Measurements from ENCODE around the gene KSR1. TPM values are rescaled to one million over a fixed set of nuclear protein-coding genes. Genes with fewer than 3 reads are reported as not detected.
A peak's percentile ranks its signal among the peaks of the same experiment; 100 is the strongest.

Gene KSR1
- total and polyA plus RNA-seq, 2 experiments from 2014 or later, result 7.8 to 53.2 TPM

DNA sequence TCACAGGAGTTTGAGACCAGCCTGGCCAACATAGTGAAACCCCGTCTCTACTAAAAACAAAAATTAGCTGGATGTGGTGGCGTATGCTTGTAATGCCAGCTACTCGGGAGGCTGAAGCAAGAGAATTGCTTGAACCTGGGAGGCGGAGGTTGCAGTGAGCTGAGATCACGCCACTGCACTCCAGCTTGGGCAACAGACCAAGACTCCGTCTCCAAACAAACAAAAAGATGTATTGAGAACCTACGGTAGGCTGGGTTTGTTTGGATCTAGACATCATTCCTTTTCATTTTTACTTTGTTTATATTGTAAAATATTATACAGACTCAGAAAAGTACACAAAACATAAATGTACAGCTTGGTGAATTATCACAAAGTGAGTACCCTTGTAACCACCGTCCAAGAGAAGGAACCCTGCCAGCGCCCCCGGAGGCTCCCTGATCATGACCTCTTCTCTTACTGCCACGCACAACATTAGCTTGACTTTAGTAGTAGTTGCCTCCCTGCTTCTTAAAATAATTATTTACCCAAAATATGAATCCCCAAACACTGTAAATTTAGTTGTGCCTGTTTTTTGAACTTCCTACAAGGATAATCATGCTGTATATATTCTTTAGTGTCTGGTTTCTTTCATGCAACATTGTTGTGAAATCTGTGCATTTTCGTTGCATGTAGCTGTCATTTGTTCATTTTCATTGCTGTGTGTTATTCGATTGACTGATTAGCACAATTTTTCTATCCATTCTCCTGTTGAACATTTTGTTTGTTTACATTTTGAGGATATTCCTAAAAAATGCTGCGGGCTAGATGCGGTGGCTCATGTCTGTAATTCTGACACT lies 56.5 kb downstream of the KSR1 start:
- peaks cover 10% of the 10 kb centered on the region for H3K27me3 Mint-ChIP-seq (ENCODE audit: insufficient read depth, low read depth, poor library complexity)
- no peak overlapping the region for H3K4me2 ChIP-seq

DNA sequence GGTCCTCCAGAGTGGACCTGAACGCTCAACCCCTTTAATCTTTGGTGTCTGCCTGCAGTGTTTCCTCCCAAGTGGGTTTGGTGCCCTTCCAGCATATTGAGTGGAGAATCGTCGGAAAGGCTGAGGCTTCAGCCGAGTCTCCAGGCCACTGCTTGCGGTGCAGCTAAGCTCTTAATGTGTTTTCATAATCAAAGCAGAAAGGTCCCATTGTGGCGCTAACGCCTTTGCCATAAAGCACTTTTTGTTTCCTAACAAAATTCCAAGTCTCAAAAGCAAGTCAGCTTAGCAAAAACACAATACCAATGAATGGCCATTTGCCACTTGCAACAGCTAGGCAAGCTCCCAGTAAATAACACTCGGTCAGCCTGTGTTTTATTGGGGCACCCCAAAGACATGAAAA lies 57.6 kb downstream of the KSR1 start:
- H3K4me3 ChIP-seq, result peak overlapping the region; percentile 34; the same call in 1 of the 2 replicates
- peaks cover 2% of the 10 kb centered on the region; the same call in 1 of the 2 replicates for H3K9me2 ChIP-seq (ENCODE audit: insufficient read depth)
- no peaks in the 10 kb centered on the region for H3K36me3 Mint-ChIP-seq (ENCODE audit: low read depth)
- ATAC-seq (peak; percentile 38), DNase-seq (ENCODE audit: low spot score) (no peak)
- H3K79me2 ChIP-seq (replicated peaks; ENCODE audit: insufficient read depth), result peaks cover 98% of the 10 kb centered on the region
- peak overlapping the region; percentile 86 for H3K27ac Mint-ChIP-seq
- no peaks in the 10 kb centered on the region for H3K36me3 ChIP-seq (ENCODE audit: insufficient read depth)
- peaks cover 10% of the 10 kb centered on the region for H3K27me3 Mint-ChIP-seq (ENCODE audit: insufficient read depth, low read depth, poor library complexity)
- no peaks in the 10 kb centered on the region for H3K27me3 ChIP-seq (ENCODE audit: insufficient read depth)
- H3K4me1 ChIP-seq (ENCODE audit: insufficient read depth), result peaks cover 60% of the 10 kb centered on the region
- H3K4me2 ChIP-seq, result peak overlapping the region; percentile 74
- H2AFZ ChIP-seq, result no peak overlapping the region
- peaks cover 4% of the 10 kb centered on the region; the same call in 1 of the 2 replicates for H3F3A ChIP-seq (replicated peaks; ENCODE audit: low read depth)
- no peak for TF ChIP-seq STAT1 (IDR thresholded peaks at IDR 0.05; ENCODE audit: unreplicated experiment)
- H3K27ac ChIP-seq (ENCODE audit: low read depth), result peak overlapping the region; percentile 91
- peaks cover 65% of the 10 kb centered on the region for H3K4me1 Mint-ChIP-seq
- H3K4me3 Mint-ChIP-seq, result no peak overlapping the region; the same call in 2 of the 3 replicates
- H3K9me3 Mint-ChIP-seq, result no peaks in the 10 kb centered on the region
- H4K20me1 ChIP-seq (replicated peaks; ENCODE audit: insufficient read depth), result no peaks in the 10 kb centered on the region

More for the DNA sequence above, 56.5 kb downstream of the KSR1 start:
- Histone ChIP-seq H2AFZ (no peak overlapping the region), H3K27ac (ENCODE audit: low read depth) (peak overlapping the region; percentile 91; the same call in 1 of the 2 replicates), H3K27me3 (ENCODE audit: insufficient read depth) (no peaks in the 10 kb centered on the region), H3F3A (replicated peaks; ENCODE audit: low read depth) (peaks cover 4% of the 10 kb centered on the region; the same call in 1 of the 2 replicates), H3K4me3 (no peak overlapping the region), H3K79me2 (replicated peaks; ENCODE audit: insufficient read depth) (peaks cover 97% of the 10 kb centered on the region), H3K36me3 (ENCODE audit: insufficient read depth) (no peaks in the 10 kb centered on the region), H4K20me1 (replicated peaks; ENCODE audit: insufficient read depth) (no peaks in the 10 kb centered on the region), H3K9me2 (ENCODE audit: insufficient read depth) (peaks cover 2% of the 10 kb centered on the region; the same call in 1 of the 2 replicates), H3K4me1 (ENCODE audit: insufficient read depth) (peaks cover 50% of the 10 kb centered on the region)
- ATAC-seq (no peak), DNase-seq (ENCODE audit: low spot score) (no peak)
- no peak overlapping the region for H3K4me3 Mint-ChIP-seq
- no peaks in the 10 kb centered on the region for H3K9me3 Mint-ChIP-seq
- H3K27ac Mint-ChIP-seq, result no peak overlapping the region
- H3K4me1 Mint-ChIP-seq, result peaks cover 61% of the 10 kb centered on the region
- no peak for TF ChIP-seq NANOG (IDR thresholded peaks at IDR 0.05; ENCODE audit: borderline replicate concordance)
- H3K36me3 Mint-ChIP-seq (ENCODE audit: low read depth), result no peaks in the 10 kb centered on the region

DNA sequence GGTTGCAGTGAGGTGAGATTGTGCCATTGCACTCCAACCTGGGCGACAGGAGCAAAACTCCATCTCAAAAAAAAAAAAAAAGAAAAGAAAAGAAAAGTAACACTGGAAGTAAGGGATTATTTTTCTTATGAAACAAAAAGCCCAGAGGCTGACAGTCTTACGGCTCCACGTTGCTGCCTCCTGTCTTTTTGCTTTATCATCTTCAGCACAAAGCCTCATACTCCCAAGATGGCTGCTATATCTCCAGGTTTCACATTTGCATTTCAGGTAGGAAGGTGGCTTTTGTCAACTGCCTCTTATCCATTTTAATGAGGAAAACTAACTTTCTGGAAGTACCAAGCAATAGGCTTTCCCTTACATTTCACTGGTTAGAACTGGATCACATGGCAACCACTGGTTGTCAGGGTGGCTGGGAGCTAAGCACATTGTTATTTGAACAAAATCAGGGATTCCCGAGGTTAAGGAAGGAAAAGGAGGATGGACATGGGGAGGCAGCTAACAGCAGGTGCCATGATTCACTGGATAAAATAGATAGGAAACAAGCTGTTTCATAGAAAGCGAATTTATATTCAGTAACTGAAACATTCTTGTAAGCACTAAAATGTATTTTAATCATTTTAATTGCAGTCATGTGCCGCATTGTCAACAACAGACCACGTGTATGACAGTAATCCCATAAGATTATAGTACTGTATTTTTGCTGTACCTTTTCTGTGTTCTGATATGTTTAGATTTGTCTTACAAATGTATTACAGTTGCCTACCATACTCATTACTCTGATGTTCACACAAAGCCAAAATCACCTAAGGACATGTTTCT lies 58.6 kb downstream of the KSR1 start:
- peaks cover 8% of the 10 kb centered on the region for H3K27me3 Mint-ChIP-seq (ENCODE audit: insufficient read depth, low read depth, poor library complexity)
- DNase-seq (ENCODE audit: low spot score) (no peak), ATAC-seq (no peak)
- H3K4me1 Mint-ChIP-seq, result peaks cover 73% of the 10 kb centered on the region
- peaks cover 2% of the 10 kb centered on the region; the same call in 1 of the 2 replicates for H3K9me2 ChIP-seq (ENCODE audit: insufficient read depth)
- TF ChIP-seq, protein P1, sequence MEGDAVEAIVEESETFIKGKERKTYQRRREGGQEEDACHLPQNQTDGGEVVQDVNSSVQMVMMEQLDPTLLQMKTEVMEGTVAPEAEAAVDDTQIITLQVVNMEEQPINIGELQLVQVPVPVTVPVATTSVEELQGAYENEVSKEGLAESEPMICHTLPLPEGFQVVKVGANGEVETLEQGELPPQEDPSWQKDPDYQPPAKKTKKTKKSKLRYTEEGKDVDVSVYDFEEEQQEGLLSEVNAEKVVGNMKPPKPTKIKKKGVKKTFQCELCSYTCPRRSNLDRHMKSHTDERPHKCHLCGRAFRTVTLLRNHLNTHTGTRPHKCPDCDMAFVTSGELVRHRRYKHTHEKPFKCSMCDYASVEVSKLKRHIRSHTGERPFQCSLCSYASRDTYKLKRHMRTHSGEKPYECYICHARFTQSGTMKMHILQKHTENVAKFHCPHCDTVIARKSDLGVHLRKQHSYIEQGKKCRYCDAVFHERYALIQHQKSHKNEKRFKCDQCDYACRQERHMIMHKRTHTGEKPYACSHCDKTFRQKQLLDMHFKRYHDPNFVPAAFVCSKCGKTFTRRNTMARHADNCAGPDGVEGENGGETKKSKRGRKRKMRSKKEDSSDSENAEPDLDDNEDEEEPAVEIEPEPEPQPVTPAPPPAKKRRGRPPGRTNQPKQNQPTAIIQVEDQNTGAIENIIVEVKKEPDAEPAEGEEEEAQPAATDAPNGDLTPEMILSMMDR (conservative IDR thresholded peaks at IDR 0.05; ENCODE audit: low read depth in 2 of 2), result no peak
- TF ChIP-seq STAT1 (IDR thresholded peaks at IDR 0.05; ENCODE audit: unreplicated experiment), result no peak
- H3K36me3 Mint-ChIP-seq (ENCODE audit: low read depth), result no peaks in the 10 kb centered on the region
- no peaks in the 10 kb centered on the region for H3K36me3 ChIP-seq (ENCODE audit: insufficient read depth)
- no peaks in the 10 kb centered on the region for H3K9me3 Mint-ChIP-seq
- H3K27ac Mint-ChIP-seq, result peak overlapping the region; percentile 86
- H2AFZ ChIP-seq, result no peak overlapping the region
- no peak overlapping the region for H3K4me3 Mint-ChIP-seq
- H3K27me3 ChIP-seq (ENCODE audit: insufficient read depth), result no peaks in the 10 kb centered on the region
- H3K27ac ChIP-seq (ENCODE audit: low read depth), result peak overlapping the region; percentile 91
- no peaks in the 10 kb centered on the region for H4K20me1 ChIP-seq (replicated peaks; ENCODE audit: insufficient read depth)
- no peak overlapping the region for H3K4me3 ChIP-seq
- H3K4me2 ChIP-seq, result peak overlapping the region; percentile 74
- peaks cover 4% of the 10 kb centered on the region; the same call in 1 of the 2 replicates for H3F3A ChIP-seq (replicated peaks; ENCODE audit: low read depth)
- peaks cover 70% of the 10 kb centered on the region for H3K4me1 ChIP-seq (ENCODE audit: insufficient read depth)
- H3K79me2 ChIP-seq (replicated peaks; ENCODE audit: insufficient read depth), result peaks cover 96% of the 10 kb centered on the region
